ENCODE data around the gene MEX3D.
"Not testable (repeated sequence)": the region's sequence is repeated elsewhere in the genome, so short reads cannot be mapped to it uniquely, and the experiment has no call there.

The MEX3D gene

GRCh38 chr19:1570836-1571235, 2.7 kb upstream of the MEX3D start:
- no peak for DNase-seq

GRCh38 chr19:1569997-1570396, 1.9 kb upstream of the MEX3D start:
- DNase-seq = no peak

- no peak for DNase-seq
Observed at GRCh38 chr19:1567848-1568227, 287 bp downstream of the MEX3D start.

- no peak for DNase-seq
Observed at GRCh38 chr19:1567116-1567847, 843 bp downstream of the MEX3D start.

GRCh38 chr19:1566392-1567115, 1.6 kb downstream of the MEX3D start:
- DNase-seq = peak; percentile 87

GRCh38 chr19:1563251-1563650, 4.9 kb downstream of the MEX3D start:
- DNase-seq = no peak

GRCh38 chr19:1561236-1561842, 6.8 kb downstream of the MEX3D start:
- DNase-seq = no peak

GRCh38 chr19:1560286-1560882, 7.7 kb downstream of the MEX3D start:
- no peak for DNase-seq

GRCh38 chr19:1558552-1558951, 9.6 kb downstream of the MEX3D start:
- no peak for DNase-seq

GRCh38 chr19:1556390-1557070, 11.6 kb downstream of the MEX3D start:
- no peak for DNase-seq

- DNase-seq = no peak
Observed at GRCh38 chr19:1555487-1556389, 12.4 kb downstream of the MEX3D start.

GRCh38 chr19:1554968-1555367, 13.2 kb downstream of the MEX3D start:
- DNase-seq = no peak

GRCh38 chr19:1553415-1553814, 14.7 kb downstream of the MEX3D start:
- no peak for DNase-seq

- no peak for DNase-seq
Observed at GRCh38 chr19:1551068-1552040, 16.8 kb downstream of the MEX3D start.

GRCh38 chr19:1549332-1549945, 18.7 kb downstream of the MEX3D start:
- DNase-seq = no peak

GRCh38 chr19:1540365-1540925, 27.7 kb downstream of the MEX3D start:
- peak; percentile 69 for DNase-seq

GRCh38 chr19:1539749-1540148, 28.4 kb downstream of the MEX3D start:
- not testable (repeated sequence) for DNase-seq

- DNase-seq = no peak
Observed at GRCh38 chr19:1538978-1539377, 29.1 kb downstream of the MEX3D start.

GRCh38 chr19:1535699-1536098, 32.4 kb downstream of the MEX3D start:
- DNase-seq = not testable (repeated sequence)

- no peak for DNase-seq
Observed at GRCh38 chr19:1534972-1535371, 33.2 kb downstream of the MEX3D start.

Data from right forelimb (tissue), 1 donor.